GM18870 (cell line): Measurements from ENCODE around the gene TNS1.

Experiments used
- ATAC-seq: cut with Tn5 transposase; IDR thresholded peaks from one replicate; pipeline ENCODE4 v1.9.1; 2021; ENCODE audit warnings: moderate library complexity; ENCODE audit not compliant: unreplicated experiment

TNS1 gene

GRCh38 chr2:217959723-217960122 is 43.1 kb downstream of the TNS1 start:
- no peak for ATAC-seq

DNA sequence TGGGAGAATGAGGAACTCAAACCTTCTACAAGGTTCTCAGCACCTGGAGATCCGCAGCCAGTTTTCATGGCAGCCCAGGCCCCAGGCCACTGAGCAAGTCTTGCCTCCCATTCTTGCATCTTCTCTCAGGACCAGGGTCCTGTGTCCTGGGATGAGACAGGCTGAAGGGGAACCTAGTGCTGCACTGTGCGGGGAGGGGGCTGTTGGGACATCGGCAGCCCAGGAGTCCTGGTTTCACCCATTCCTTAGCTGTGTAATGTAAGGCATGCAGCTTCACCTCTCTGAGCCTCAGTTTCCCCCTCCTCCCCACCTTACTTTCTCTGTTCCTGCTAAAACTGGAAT is 43.9 kb downstream of the TNS1 start:
- no peak for ATAC-seq

GRCh38 chr2:217958206-217958883 is 44.5 kb downstream of the TNS1 start:
- no peak for ATAC-seq

GRCh38 chr2:217956586-217957457 is 46.0 kb downstream of the TNS1 start:
- ATAC-seq: no peak

- no peak for ATAC-seq
These were observed 46.8 kb downstream of the TNS1 start for GRCh38 chr2:217955881-217956493.

- no peak for ATAC-seq
These were observed 47.6 kb downstream of the TNS1 start for GRCh38 chr2:217954971-217955740.

GRCh38 chr2:217954469-217954868 is 48.3 kb downstream of the TNS1 start:
- no peak for ATAC-seq

DNA sequence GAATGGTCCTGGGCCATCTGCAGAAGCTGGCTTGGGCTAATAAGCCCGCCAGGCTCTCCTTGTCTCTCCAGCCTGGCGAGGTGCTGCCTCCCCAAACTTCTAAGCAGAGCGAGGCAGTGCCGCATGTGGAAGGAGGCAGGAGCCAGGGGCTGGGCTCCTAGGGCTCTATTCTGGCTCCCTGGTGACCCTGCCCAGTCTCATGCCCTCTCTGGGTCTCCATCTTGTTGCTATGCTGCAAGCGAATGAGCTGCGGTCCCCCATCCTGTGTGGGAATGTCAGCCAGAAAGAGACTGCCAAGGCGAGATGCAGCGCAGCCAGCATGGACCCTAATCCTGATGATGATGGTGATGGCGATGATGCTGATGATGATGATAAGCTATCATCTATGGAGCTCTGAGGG is 48.7 kb downstream of the TNS1 start:
- ATAC-seq: no peak

GRCh38 chr2:217953531-217953932 is 49.3 kb downstream of the TNS1 start:
- no peak for ATAC-seq

- ATAC-seq: no peak
These were observed 49.7 kb downstream of the TNS1 start for GRCh38 chr2:217953011-217953481.

DNA sequence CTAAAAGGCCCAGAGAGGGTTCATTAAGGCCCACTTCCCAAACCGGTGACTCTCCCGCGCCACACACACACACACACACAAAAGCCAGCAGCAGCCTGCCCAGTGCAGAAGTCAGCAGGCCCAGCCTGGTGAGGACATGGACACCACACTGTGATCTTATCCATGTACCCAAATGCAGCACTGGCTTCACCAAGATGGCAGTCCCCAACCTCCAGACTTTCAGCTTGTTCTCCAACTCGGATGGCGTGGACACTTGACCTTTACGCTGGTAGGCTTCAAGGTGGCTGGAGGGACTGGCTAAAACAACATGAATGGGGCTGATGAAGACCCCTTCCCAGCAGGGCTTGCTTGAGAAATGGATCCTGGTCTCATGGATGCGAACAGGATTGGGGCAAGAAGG is 50.4 kb downstream of the TNS1 start:
- ATAC-seq: no peak

DNA sequence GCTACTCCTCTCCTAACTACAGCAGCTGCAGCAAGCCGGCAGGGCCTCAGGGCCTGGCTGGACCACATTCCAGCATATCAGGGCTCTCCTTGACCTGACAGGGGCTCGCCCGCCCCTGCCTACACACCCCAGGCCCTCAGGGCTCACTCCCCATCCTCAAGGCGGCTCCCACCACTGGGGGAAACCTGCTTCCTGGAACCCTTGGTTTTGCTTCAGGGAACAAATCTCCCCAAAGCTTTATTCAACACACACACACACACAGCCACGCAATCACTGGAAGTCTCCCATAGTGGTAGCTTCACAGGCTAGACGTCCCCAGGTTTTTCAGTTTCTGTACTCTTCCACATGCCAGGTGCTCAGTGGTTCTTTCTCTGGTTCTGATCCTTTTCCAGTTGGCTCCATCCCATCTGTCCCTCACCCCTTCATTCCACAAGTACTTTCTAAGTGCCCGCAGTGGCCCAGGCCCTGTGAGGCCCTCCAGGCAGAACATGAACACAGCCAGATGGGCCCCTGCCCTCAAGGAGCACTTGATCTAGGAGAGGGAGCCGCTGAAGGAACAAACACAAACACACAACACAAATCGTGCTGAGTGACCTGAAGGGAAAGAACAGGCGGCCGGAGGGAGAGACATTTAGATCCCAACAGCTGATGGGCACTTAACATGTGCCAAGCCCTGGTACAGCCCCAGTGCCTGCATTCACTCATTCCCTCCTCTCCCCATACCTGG is 51.1 kb downstream of the TNS1 start:
- no peak for ATAC-seq

GRCh38 chr2:217951091-217951490 is 51.7 kb downstream of the TNS1 start:
- ATAC-seq: no peak

GRCh38 chr2:217950401-217950871 is 52.4 kb downstream of the TNS1 start:
- no peak for ATAC-seq

GRCh38 chr2:217949447-217949846 is 53.3 kb downstream of the TNS1 start:
- no peak for ATAC-seq

- ATAC-seq: no peak
These were observed 53.9 kb downstream of the TNS1 start for GRCh38 chr2:217948897-217949296.

- no peak for ATAC-seq
These were observed 54.4 kb downstream of the TNS1 start for GRCh38 chr2:217948351-217948791.

DNA sequence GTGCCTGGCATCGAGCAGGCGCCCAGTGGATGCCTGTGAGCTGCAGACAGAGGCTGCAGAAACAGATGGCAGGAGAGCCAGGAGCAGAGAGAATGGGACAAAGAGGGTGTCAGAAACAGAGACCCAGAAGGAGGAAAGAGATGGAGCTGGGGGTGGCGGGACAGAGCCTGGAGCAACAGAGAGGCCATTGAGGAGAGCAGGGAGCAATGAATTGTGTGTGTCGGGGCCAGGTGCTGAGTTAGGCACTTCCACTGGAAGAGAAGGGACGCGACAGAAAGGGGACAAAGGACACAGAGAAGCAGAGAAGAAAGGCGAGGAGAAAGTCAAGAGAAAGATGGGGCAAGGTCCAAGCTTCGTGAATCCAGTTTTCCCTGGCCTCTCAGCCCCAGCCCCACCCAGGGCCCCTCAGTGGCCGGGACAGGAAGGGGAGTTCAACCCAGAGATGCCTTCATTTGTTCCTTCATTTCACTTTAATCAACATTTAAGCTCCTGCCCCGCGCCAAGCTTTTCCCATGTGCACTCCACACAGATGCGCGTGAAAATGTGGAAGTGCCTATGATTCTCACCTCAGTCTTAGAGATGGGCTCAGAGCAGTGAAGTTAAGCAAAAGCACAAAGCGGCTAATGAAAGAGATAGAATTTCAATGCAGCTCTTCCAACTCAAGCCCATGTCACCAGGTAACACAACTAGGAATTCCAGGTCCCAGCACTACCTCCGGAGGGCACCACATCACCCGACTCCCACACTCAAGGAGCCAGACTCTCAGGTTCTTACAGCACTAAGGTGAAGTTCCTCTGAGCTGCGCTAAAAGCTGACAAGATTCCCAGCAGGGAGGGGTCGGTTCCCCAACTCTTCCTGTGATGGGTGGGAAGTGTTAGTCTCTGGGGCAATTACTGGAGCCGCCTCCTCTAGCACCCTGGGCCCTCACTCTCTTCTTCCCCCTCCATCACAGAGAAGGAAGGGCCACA is 55.1 kb downstream of the TNS1 start:
- ATAC-seq: no peak

DNA sequence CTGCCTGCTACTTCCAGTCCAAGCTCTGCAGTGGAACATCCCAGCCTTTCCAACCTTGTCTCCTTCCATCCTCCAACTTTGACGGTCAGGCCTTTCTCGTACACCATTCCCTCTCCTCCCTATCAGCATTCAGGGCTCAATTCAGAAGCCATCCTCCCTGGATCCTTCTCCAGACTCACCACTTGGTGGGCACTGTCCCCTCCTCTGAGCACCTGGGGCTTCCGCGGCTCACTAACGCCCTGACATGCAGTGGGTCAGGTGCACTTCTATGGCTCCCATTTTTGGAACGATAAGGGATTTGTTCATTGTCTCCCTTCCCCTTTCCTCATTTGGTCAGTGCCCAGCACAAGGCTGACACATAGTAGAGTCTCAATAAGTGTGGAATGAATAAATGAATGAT is 56.7 kb downstream of the TNS1 start:
- no peak for ATAC-seq
